Endothelial cell of umbilical vein (primary cell): ENCODE measurements around the gene LARGE1. TPM values are rescaled to one million over a fixed set of nuclear protein-coding genes. Genes with fewer than 3 reads are reported as not detected.

Source experiments
- BruUV-seq: library from RNA; stranded (reverse); fragments of 400-500 nt; replicated peaks from 2 replicates; lab custom pipeline; 2021; lab: Mats Ljungman, UMichigan
- CTCF ChIA-PET: fragments of 300-600, 350-600 bp; sonication (Branson Sonifier 250); formaldehyde crosslinking; loops from one replicate; lab custom pipeline; 2021; ENCODE audit warnings: antibody characterized with exemption, inconsistent platforms; lab: Charles Lee
- POLR2A ChIA-PET: fragments of 300-600, 350-600 bp; sonication (Branson Sonifier 250); formaldehyde crosslinking; loops from one replicate; lab custom pipeline; 2021; ENCODE audit warnings: antibody characterized with exemption, inconsistent platforms; lab: Charles Lee
- DNase-seq: peaks from one replicate; pipeline ENCODE4 v3.0.0-alpha.2; 2011; ENCODE audit warnings: low read depth, low spot score
- FAIRE-seq: peaks from 2 replicates; lab custom pipeline; 2011; peaks lifted over from hg19 to GRCh38; lab: Jason Lieb, UNC
- H2AFZ ChIP-seq: 2 replicates; pipeline ENCODE4 v1.6.0; 2012; ENCODE audit warnings: low read depth, low read length, control low read depth, inconsistent platforms
- H3K27ac ChIP-seq: 2 replicates; pipeline ENCODE4 v1.5.1; 2011; ENCODE audit warnings: low read depth, mild to moderate bottlenecking, control low read depth, low read length, moderate library complexity; ENCODE audit not compliant: insufficient read depth
- H3K27me3 ChIP-seq, 2 experiments: 2 replicates each; pipeline versions ENCODE4 v1.6.0 to v1.6.1; 2011; ENCODE audit warnings: low read length in 2 of 2, mixed read lengths in 1 of 2; ENCODE audit not compliant: control insufficient read depth in 2 of 2, insufficient read depth in 2 of 2
- H3K36me3 ChIP-seq, 2 experiments: 2 replicates in 1 of 2; 3 replicates in 1 of 2; pipeline ENCODE4 v1.5.1; 2011; ENCODE audit warnings: low read length in 2 of 2, mild to moderate bottlenecking in 1 of 2, moderate library complexity in 1 of 2; ENCODE audit not compliant: control insufficient read depth in 2 of 2, insufficient read depth in 2 of 2; ENCODE audit errors: extremely low read depth in 1 of 2
- H3K4me1 ChIP-seq: 3 replicates; pipeline ENCODE4 v1.5.1; 2011; ENCODE audit warnings: mild to moderate bottlenecking, low read length; ENCODE audit not compliant: control insufficient read depth, insufficient read depth; ENCODE audit errors: extremely low read depth
- H3K4me2 ChIP-seq: 2 replicates; pipeline ENCODE4 v1.6.1; 2011; ENCODE audit warnings: low read length, control low read depth, mixed read lengths; ENCODE audit not compliant: insufficient read depth
- H3K4me3 ChIP-seq, 3 experiments: fragments of 200-600 bp in 1 of 3; sonication (generic), shearing (Covaris generic) in 1 of 3; replicated peaks in 1 of 3; 2 replicates each; pipeline ENCODE4 v1.5.1; 2011 to 2016; ENCODE audit warnings: control low read depth in 3 of 3, low read length in 3 of 3, mild to moderate bottlenecking in 2 of 3, inconsistent platforms in 1 of 3, low read depth in 1 of 3, moderate library complexity in 1 of 3; ENCODE audit not compliant: insufficient read depth in 1 of 3
- H3K79me2 ChIP-seq: 2 replicates; pipeline ENCODE4 v1.6.0; 2012; ENCODE audit warnings: low read length, inconsistent platforms; ENCODE audit not compliant: control insufficient read depth, insufficient read depth
- H3K9ac ChIP-seq: replicated peaks from 2 replicates; pipeline ENCODE3; 2011; ENCODE audit warnings: low read length, control low read depth; ENCODE audit not compliant: insufficient read depth; ENCODE audit errors: extremely low read depth
- H3K9me1 ChIP-seq: replicated peaks from 3 replicates; pipeline ENCODE4 v1.6.0; 2011; ENCODE audit warnings: mild to moderate bottlenecking, low read length; ENCODE audit not compliant: control insufficient read depth, insufficient read depth; ENCODE audit errors: extremely low read depth
- H3K9me3 ChIP-seq: replicated peaks from 2 replicates; pipeline ENCODE4 v1.5.1; 2012; ENCODE audit warnings: low read length, inconsistent platforms; ENCODE audit not compliant: control insufficient read depth, insufficient read depth
- H4K20me1 ChIP-seq: replicated peaks from 2 replicates; pipeline ENCODE3; 2011; ENCODE audit warnings: mild to moderate bottlenecking, low read length; ENCODE audit not compliant: control insufficient read depth, insufficient read depth; ENCODE audit errors: extremely low read depth
- CTCF ChIP-seq, 2 donors: IDR thresholded peaks; 1 replicate in 1 of 2; 2 replicates in 1 of 2; pipeline ENCODE4 v1.5.1; 2011; ENCODE audit warnings: low read length in 2 of 2, mild to moderate bottlenecking in 2 of 2, moderate library complexity in 2 of 2, control low read depth in 1 of 2, inconsistent platforms in 1 of 2, low read depth in 1 of 2; ENCODE audit not compliant: insufficient read depth in 1 of 2; ENCODE audit errors: extremely low read depth in 1 of 2
- EZH2 ChIP-seq: IDR thresholded peaks from 2 replicates; pipeline ENCODE4 v1.6.1; 2012; ENCODE audit warnings: borderline replicate concordance, low read depth, mild to moderate bottlenecking, moderate library complexity, low read length, inconsistent platforms; ENCODE audit not compliant: severe bottlenecking
- GATA2 ChIP-seq: IDR thresholded peaks from 2 replicates; pipeline ENCODE4 v1.7.0; 2011; ENCODE audit warnings: low read depth, mild to moderate bottlenecking, moderate library complexity, mixed read lengths, low read length; ENCODE audit not compliant: insufficient read length, insufficient read depth
- MYC ChIP-seq: IDR thresholded peaks from one replicate; pipeline ENCODE4 v1.6.1; 2011; ENCODE audit warnings: mild to moderate bottlenecking, low read depth, low read length
- POLR2A ChIP-seq: IDR thresholded peaks from 2 replicates; pipeline ENCODE4 v1.6.1; 2012; ENCODE audit warnings: low read depth, mild to moderate bottlenecking, control low read depth, low read length
- POLR2AphosphoS5 ChIP-seq: IDR thresholded peaks from 2 replicates; pipeline ENCODE4 v1.6.1; 2012; ENCODE audit warnings: low read depth, mild to moderate bottlenecking, control low read depth, low read length, moderate library complexity; ENCODE audit not compliant: insufficient read depth
- dilution Hi-C: fragments of 300-500 bp; cut with MboI; formaldehyde crosslinking; loops from one replicate; pipeline ENCODE4 v1.15.0; 2019; ENCODE audit warnings: low sequenced_read_pairs; ENCODE audit not compliant: extremely low pct_ligation_motif_present
- intact Hi-C: fragments of 100-400 bp; cut with micrococcal nuclease; formaldehyde crosslinking; loops from one replicate; pipeline ENCODE4 v1.10.0; 2022
- polyA plus RNA-seq, 4 experiments: library from polyadenylated mRNA; depleted of rRNA in 3 of 4; stranded (reverse) in 3 of 4; unstranded in 1 of 4; fragments of >200 nt; gene quantifications; 2 replicates each; pipeline versions ENCODE4 v1.2.1 to v1.2.3, GENCODE V29; 2011 to 2012; ENCODE audit warnings: missing spikeins in 1 of 4
- total RNA-seq: library from RNA; stranded (reverse); gene quantifications from 2 replicates; pipeline ENCODE4 v1.2.3, GENCODE V29; 2021

LARGE1 gene
- total and polyA plus RNA-seq, 2 donors (not counting 3 experiments of a cell fraction or from before 2014, with no cell fraction given), result 0.95 to 4.4 TPM

GRCh38 chr22:33757041-33757801, 163.1 kb downstream of the LARGE1 start:
- Histone ChIP-seq H3K9ac (no peak overlapping the region), H3K4me3 (no peak overlapping the region), H3K4me2 (no peak overlapping the region), H3K79me2 (no peaks in the 10 kb centered on the region), H2AFZ (no peak overlapping the region), H3K27me3 (no peaks in the 10 kb centered on the region), H3K9me3 (peaks cover 13% of the 10 kb centered on the region), H3K36me3 (no peaks in the 10 kb centered on the region), H3K4me1 (no peaks in the 10 kb centered on the region), H3K9me1 (no peaks in the 10 kb centered on the region), H3K27ac (no peak overlapping the region), H4K20me1 (no peaks in the 10 kb centered on the region)
- intact Hi-C loops (no loop called here), dilution Hi-C loops (no loop called here)
- BruUV-seq, result no TSS peak
- ChIA-PET CTCF (no interaction called here), POLR2A (no interaction called here)
- no peak for TF ChIP-seq CTCF (IDR thresholded peaks at IDR 0.05; ENCODE audit: extremely low read depth in 1 of 2, insufficient read depth in 1 of 2, low read depth in 1 of 2, low read length in 2 of 2)
- no peak for TF ChIP-seq GATA2
- TF ChIP-seq MYC, result no peak
- no peak for TF ChIP-seq POLR2A
- TF ChIP-seq POLR2AphosphoS5, result no peak
- TF ChIP-seq EZH2, result no peak
- FAIRE-seq, result no peak
- DNase-seq, result no peak
